GM12878 (cell line): ENCODE data around the gene TCF23.

Experiments
- IKZF2 ChIP-seq, 2 experiments: fragments of 450-650 bp; IDR thresholded peaks; 2 replicates each; pipeline ENCODE4 v1.6.1; 2017; ENCODE audit warnings: mild to moderate bottlenecking in 2 of 2, moderate library complexity in 2 of 2
- POLR2A ChIP-seq: IDR thresholded peaks from 2 replicates; pipeline ENCODE4 v1.6.1; 2011; ENCODE audit warnings: low read depth, mild to moderate bottlenecking, low read length
- RAD21 ChIP-seq: IDR thresholded peaks from 2 replicates; pipeline ENCODE4 v1.6.1; 2011; ENCODE audit warnings: mild to moderate bottlenecking, low read depth, low read length, moderate library complexity; ENCODE audit not compliant: insufficient read depth
- SIX5 ChIP-seq: IDR thresholded peaks from 2 replicates; pipeline ENCODE4 v1.6.1; 2011; ENCODE audit warnings: mild to moderate bottlenecking, low read depth, low read length, moderate library complexity; ENCODE audit not compliant: severe bottlenecking
- TARDBP ChIP-seq: IDR thresholded peaks from 2 replicates; pipeline ENCODE4 v1.6.1; 2016; ENCODE audit warnings: borderline replicate concordance
- TCF12 ChIP-seq: IDR thresholded peaks from 2 replicates; pipeline ENCODE4 v1.6.1; 2011; ENCODE audit warnings: low read depth, mild to moderate bottlenecking, low read length
- TF ChIP-seq, protein P1 (sequence below), 3 experiments: IDR thresholded peaks in 2 of 3; conservative IDR thresholded peaks in 1 of 3; 2 replicates each; pipeline ENCODE4 v1.5.1; 2011; ENCODE audit warnings: low read depth in 3 of 3, low read length in 3 of 3, mild to moderate bottlenecking in 3 of 3, control low read depth in 2 of 3, moderate library complexity in 2 of 3, inconsistent platforms in 1 of 3, mixed read lengths in 1 of 3; ENCODE audit not compliant: control insufficient read depth in 2 of 3, insufficient read depth in 1 of 3; ENCODE audit errors: extremely low read depth in 1 of 3

DNA sequence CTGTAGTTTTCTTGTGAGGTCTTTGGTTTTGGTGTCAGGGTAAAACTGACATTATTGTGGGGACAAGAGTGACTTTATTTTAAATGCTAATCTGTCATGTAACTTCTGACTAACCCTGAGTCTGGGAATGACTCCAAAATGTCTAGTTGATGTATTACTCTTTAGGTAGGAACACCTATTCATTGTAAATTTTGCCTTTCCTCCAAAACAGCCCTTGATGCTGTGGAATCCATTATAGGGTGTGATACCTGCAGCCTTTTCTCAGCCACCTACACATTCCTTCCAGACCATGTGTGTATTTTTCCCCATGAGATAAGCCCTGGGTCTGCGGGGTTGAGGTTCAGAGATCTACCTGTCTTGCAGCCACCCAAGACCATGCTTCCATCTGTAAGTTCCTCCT, 5.5 kb upstream of the TCF23 start:
- no peak for TF ChIP-seq POLR2A
- no peak for TF ChIP-seq TARDBP
- TF ChIP-seq TCF12 = no peak
- TF ChIP-seq, protein P1, sequence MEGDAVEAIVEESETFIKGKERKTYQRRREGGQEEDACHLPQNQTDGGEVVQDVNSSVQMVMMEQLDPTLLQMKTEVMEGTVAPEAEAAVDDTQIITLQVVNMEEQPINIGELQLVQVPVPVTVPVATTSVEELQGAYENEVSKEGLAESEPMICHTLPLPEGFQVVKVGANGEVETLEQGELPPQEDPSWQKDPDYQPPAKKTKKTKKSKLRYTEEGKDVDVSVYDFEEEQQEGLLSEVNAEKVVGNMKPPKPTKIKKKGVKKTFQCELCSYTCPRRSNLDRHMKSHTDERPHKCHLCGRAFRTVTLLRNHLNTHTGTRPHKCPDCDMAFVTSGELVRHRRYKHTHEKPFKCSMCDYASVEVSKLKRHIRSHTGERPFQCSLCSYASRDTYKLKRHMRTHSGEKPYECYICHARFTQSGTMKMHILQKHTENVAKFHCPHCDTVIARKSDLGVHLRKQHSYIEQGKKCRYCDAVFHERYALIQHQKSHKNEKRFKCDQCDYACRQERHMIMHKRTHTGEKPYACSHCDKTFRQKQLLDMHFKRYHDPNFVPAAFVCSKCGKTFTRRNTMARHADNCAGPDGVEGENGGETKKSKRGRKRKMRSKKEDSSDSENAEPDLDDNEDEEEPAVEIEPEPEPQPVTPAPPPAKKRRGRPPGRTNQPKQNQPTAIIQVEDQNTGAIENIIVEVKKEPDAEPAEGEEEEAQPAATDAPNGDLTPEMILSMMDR (IDR thresholded peaks at IDR 0.05 in 2 of 3, conservative IDR thresholded peaks at IDR 0.05 in 1 of 3; ENCODE audit: control insufficient read depth in 2 of 3, extremely low read depth in 1 of 3, insufficient read depth in 1 of 3, low read depth in 3 of 3, low read length in 3 of 3) = no peak
- TF ChIP-seq IKZF2 (IDR thresholded peaks at IDR 0.05) = no peak
- TF ChIP-seq SIX5 = no peak
- TF ChIP-seq RAD21 = no peak
